ENCODE data around the gene RNF183. TPM values are rescaled to one million over a fixed set of nuclear protein-coding genes. Genes with fewer than 3 reads are reported as not detected.
A peak's percentile ranks its signal among the peaks of the same experiment; 100 is the strongest.

The RNF183 gene
- polyA plus RNA-seq, 1 donor from 2014 or later: not detected

DNA sequence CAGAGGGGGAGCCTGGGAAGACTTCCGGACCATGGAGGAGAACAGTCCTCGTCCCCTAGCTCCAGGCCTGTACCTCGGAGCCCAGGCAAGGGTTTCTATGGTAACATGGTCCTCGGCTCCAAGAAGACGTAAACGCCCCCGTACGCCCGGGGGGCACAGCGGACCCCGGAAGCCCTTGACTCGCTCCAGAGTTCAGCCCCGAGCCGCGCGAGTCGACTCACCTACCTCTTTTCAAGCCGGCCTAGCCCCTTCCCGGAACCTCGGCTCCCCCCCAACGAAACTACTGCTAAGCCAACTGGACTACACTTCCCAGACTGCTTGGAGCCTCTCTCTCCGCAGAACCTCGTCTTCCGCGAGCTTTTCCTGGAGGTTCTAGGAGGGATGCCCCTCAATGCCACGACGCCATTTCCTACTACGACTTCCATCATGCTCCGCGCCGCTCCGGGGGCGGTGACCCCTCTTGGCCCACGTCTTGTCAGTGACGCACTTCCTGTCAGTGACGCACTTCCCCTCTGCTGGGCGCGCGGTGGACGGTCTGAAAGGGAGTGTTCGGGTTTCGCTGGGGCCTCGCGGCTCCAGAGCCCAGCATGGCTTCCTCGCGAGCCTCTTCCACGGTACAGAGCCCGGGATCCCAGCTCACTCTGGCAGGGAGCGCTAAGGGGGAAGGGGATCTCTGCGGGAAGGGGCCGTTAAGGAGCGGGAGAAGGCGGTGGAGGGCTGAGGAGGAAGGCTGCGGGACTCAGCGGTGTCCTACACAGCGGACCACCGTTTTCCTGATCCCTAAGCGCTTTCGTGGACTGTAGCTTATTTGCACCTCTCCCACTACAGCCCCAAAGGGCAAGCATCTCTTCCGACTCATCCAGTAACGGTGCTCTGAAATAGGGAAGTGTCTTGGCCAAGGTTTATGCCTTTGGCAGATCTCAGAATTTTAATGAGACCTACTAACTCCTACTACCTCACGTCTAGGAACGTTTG lies 27.7 kb downstream of the RNF183 start, which contains the start of the genes CDC26 and PRPF4:
Gene CDC26, minus strand, starts transcription at position 416 of the 975 bp plus-strand sequence. CDS start 3,065 bp downstream, outside the sequence.
Gene PRPF4, plus strand, starts transcription at position 502 of the 975 bp plus-strand sequence. Its CDS starts 86 bp downstream, at position 588.
- H3K36me3 ChIP-seq (ENCODE audit: insufficient read depth, low read length): peaks cover 3% of the 10 kb centered on the region

DNA sequence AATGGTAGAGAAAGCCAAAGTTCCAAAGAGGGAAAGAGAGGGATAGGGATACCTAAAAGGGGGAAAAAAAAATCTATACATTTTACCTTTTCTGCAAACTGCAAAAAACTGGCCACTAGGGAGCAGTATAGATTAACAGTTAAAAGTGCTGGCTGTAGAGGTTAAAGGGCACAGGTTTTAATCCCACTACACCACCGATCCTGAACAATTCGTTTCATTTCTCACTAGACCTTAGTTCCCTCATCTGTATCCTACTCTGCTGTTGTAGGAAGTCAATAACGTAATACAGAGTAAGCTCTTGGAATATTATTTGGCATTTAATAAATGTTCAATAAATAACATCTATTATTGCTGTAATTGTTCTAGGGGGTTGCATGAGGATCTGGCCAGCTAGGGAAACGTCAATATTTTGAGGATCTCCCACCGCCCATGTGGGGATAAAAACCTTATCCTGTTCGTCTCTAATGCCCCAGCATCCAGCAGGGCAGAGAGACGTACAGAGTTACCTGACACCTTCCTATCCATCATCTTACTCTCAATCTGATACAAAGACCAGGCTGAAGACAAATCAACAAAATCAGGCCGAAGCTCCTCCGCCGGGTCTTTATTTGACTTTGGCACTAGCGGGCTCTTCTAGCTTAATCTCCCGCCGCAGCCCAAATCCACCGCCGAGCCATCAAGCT lies 28.6 kb downstream of the RNF183 start:
- peak overlapping the region; percentile 85 for H3K4me3 ChIP-seq (ENCODE audit: low read length)
- no peaks in the 10 kb centered on the region for H3F3A ChIP-seq (ENCODE audit: insufficient read depth, low read length, poor library complexity, severe bottlenecking)
- H3K9ac ChIP-seq (ENCODE audit: low read length): peak overlapping the region; percentile 87
- peak overlapping the region; percentile 96 for H3K27ac ChIP-seq (ENCODE audit: low read length)
- no peaks in the 10 kb centered on the region for H3K36me3 ChIP-seq (ENCODE audit: insufficient read depth, low read length)
- no peaks in the 10 kb centered on the region for H3K9me2 ChIP-seq (ENCODE audit: insufficient read depth, low read length)
- no peaks in the 10 kb centered on the region for H3K9me3 ChIP-seq (ENCODE audit: low read length)
- no peaks in the 10 kb centered on the region for H3K27me3 ChIP-seq (ENCODE audit: insufficient read depth, low read depth, low read length)
- peak overlapping the region; percentile 93 for H2AFZ ChIP-seq (ENCODE audit: low read depth, low read length)
- peaks cover 22% of the 10 kb centered on the region for H3K79me2 ChIP-seq (replicated peaks; ENCODE audit: insufficient read depth, low read length)
- peak overlapping the region; percentile 76 for H3K4me2 ChIP-seq (ENCODE audit: low read length)
- H4K20me1 ChIP-seq (ENCODE audit: insufficient read depth): no peaks in the 10 kb centered on the region
- TF ChIP-seq, protein P1, sequence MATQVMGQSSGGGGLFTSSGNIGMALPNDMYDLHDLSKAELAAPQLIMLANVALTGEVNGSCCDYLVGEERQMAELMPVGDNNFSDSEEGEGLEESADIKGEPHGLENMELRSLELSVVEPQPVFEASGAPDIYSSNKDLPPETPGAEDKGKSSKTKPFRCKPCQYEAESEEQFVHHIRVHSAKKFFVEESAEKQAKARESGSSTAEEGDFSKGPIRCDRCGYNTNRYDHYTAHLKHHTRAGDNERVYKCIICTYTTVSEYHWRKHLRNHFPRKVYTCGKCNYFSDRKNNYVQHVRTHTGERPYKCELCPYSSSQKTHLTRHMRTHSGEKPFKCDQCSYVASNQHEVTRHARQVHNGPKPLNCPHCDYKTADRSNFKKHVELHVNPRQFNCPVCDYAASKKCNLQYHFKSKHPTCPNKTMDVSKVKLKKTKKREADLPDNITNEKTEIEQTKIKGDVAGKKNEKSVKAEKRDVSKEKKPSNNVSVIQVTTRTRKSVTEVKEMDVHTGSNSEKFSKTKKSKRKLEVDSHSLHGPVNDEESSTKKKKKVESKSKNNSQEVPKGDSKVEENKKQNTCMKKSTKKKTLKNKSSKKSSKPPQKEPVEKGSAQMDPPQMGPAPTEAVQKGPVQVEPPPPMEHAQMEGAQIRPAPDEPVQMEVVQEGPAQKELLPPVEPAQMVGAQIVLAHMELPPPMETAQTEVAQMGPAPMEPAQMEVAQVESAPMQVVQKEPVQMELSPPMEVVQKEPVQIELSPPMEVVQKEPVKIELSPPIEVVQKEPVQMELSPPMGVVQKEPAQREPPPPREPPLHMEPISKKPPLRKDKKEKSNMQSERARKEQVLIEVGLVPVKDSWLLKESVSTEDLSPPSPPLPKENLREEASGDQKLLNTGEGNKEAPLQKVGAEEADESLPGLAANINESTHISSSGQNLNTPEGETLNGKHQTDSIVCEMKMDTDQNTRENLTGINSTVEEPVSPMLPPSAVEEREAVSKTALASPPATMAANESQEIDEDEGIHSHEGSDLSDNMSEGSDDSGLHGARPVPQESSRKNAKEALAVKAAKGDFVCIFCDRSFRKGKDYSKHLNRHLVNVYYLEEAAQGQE (IDR thresholded peaks at IDR 0.05; ENCODE audit: borderline replicate concordance): peak; percentile 39
- TF ChIP-seq RAD21 (conservative IDR thresholded peaks at IDR 0.05) (peak; percentile 75), TAF1 (IDR thresholded peaks at IDR 0.05; ENCODE audit: low read depth) (no peak), MXI1 (conservative IDR thresholded peaks at IDR 0.05; ENCODE audit: poor library complexity, severe bottlenecking) (no peak), POLR2AphosphoS5 (IDR thresholded peaks at IDR 0.05) (peak; percentile 26), SMC3 (conservative IDR thresholded peaks at IDR 0.05; ENCODE audit: poor library complexity) (peak; percentile 71)

More for the DNA sequence above, 27.7 kb downstream of the RNF183 start, which contains the start of the genes CDC26 and PRPF4:
- no peaks in the 10 kb centered on the region for H3K9me2 ChIP-seq (ENCODE audit: insufficient read depth, low read length)
- no peaks in the 10 kb centered on the region for H3F3A ChIP-seq (ENCODE audit: insufficient read depth, low read length, poor library complexity, severe bottlenecking)
- H3K79me2 ChIP-seq (replicated peaks; ENCODE audit: insufficient read depth, low read length): peaks cover 22% of the 10 kb centered on the region
- no peaks in the 10 kb centered on the region for H3K27me3 ChIP-seq (ENCODE audit: insufficient read depth, low read depth, low read length)
- H2AFZ ChIP-seq (ENCODE audit: low read depth, low read length): peak within 1 kb of the TSS; percentile 93
- H3K27ac ChIP-seq (ENCODE audit: low read length): peak within 1 kb of the TSS; percentile 96
- H3K4me2 ChIP-seq (ENCODE audit: low read length): peak within 1 kb of the TSS; percentile 81
- peak within 1 kb of the TSS; percentile 85 for H3K4me3 ChIP-seq (ENCODE audit: low read length)
- peak within 1 kb of the TSS; percentile 87 for H3K9ac ChIP-seq (ENCODE audit: low read length)
- H4K20me1 ChIP-seq (ENCODE audit: insufficient read depth): no peaks in the 10 kb centered on the region
- no peaks in the 10 kb centered on the region for H3K9me3 ChIP-seq (ENCODE audit: low read length)
- no peak for TF ChIP-seq SMC3 (conservative IDR thresholded peaks at IDR 0.05; ENCODE audit: poor library complexity)
- TF ChIP-seq, protein P2, sequence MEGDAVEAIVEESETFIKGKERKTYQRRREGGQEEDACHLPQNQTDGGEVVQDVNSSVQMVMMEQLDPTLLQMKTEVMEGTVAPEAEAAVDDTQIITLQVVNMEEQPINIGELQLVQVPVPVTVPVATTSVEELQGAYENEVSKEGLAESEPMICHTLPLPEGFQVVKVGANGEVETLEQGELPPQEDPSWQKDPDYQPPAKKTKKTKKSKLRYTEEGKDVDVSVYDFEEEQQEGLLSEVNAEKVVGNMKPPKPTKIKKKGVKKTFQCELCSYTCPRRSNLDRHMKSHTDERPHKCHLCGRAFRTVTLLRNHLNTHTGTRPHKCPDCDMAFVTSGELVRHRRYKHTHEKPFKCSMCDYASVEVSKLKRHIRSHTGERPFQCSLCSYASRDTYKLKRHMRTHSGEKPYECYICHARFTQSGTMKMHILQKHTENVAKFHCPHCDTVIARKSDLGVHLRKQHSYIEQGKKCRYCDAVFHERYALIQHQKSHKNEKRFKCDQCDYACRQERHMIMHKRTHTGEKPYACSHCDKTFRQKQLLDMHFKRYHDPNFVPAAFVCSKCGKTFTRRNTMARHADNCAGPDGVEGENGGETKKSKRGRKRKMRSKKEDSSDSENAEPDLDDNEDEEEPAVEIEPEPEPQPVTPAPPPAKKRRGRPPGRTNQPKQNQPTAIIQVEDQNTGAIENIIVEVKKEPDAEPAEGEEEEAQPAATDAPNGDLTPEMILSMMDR (IDR thresholded peaks at IDR 0.05; ENCODE audit: poor library complexity, severe bottlenecking): no peak
- TF ChIP-seq RAD21 (conservative IDR thresholded peaks at IDR 0.05): no peak
- no peak for TF ChIP-seq EZH2 (IDR thresholded peaks at IDR 0.05; ENCODE audit: borderline replicate concordance, insufficient read depth, low read length, poor library complexity, severe bottlenecking)
- TF ChIP-seq POLR2AphosphoS5 (IDR thresholded peaks at IDR 0.05): peak; percentile 99
- TF ChIP-seq, protein P1 (IDR thresholded peaks at IDR 0.05; ENCODE audit: borderline replicate concordance): peak; percentile 80
- TF ChIP-seq TAF1 (IDR thresholded peaks at IDR 0.05; ENCODE audit: low read depth): peak; percentile 73
- peak; percentile 97 for TF ChIP-seq MXI1 (conservative IDR thresholded peaks at IDR 0.05; ENCODE audit: poor library complexity, severe bottlenecking)
- TF ChIP-seq EP300 (conservative IDR thresholded peaks at IDR 0.05; ENCODE audit: poor library complexity, severe bottlenecking): peak; percentile 63

All from neural cell (in vitro differentiated cells).